Cardiac fibroblast (primary cell): Measurements from ENCODE around the gene ROBO1.

Source experiments
- DNase-seq, 2 donors: peaks; one replicate each; pipeline versions ENCODE4 v3.0.0 to v3.0.0-alpha.2; 2010; ENCODE audit warnings: low read depth in 2 of 2
- H3K4me3 ChIP-seq, 2 donors: replicated peaks in 1 of 2; 1 replicate in 1 of 2; 2 replicates in 1 of 2; pipeline ENCODE4 v1.5.1; 2011; ENCODE audit warnings: low read depth in 2 of 2, low read length in 2 of 2, mild to moderate bottlenecking in 2 of 2, moderate library complexity in 1 of 2
- TF ChIP-seq, protein P1 (sequence below): IDR thresholded peaks from one replicate; pipeline ENCODE4 v1.5.1; 2011; ENCODE audit warnings: low read depth, mild to moderate bottlenecking, low read length, inconsistent platforms

ROBO1 gene

DNA sequence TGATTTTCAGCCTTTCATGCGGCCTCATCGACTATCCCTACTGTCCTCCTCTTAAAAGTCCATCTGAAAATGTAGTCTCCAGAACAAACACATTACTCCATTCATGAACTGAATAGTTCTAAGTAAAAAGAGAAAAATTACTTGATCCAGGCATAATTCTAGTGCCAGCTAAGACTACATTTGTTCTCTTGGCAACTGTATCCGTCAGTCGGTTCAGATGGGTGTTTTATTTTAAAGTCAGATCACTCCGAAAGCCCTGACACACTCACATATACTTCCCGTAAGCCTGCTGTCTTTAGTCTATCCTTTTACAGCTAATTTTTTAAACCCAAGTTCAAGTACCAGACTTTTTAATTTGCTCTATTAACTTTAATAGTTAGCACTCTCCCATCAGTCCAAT is 1102.7 kb downstream of the ROBO1 start:
- TF ChIP-seq, protein P1, sequence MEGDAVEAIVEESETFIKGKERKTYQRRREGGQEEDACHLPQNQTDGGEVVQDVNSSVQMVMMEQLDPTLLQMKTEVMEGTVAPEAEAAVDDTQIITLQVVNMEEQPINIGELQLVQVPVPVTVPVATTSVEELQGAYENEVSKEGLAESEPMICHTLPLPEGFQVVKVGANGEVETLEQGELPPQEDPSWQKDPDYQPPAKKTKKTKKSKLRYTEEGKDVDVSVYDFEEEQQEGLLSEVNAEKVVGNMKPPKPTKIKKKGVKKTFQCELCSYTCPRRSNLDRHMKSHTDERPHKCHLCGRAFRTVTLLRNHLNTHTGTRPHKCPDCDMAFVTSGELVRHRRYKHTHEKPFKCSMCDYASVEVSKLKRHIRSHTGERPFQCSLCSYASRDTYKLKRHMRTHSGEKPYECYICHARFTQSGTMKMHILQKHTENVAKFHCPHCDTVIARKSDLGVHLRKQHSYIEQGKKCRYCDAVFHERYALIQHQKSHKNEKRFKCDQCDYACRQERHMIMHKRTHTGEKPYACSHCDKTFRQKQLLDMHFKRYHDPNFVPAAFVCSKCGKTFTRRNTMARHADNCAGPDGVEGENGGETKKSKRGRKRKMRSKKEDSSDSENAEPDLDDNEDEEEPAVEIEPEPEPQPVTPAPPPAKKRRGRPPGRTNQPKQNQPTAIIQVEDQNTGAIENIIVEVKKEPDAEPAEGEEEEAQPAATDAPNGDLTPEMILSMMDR: no peak
- H3K4me3 ChIP-seq: no peak overlapping the region
- no peak for DNase-seq

DNA sequence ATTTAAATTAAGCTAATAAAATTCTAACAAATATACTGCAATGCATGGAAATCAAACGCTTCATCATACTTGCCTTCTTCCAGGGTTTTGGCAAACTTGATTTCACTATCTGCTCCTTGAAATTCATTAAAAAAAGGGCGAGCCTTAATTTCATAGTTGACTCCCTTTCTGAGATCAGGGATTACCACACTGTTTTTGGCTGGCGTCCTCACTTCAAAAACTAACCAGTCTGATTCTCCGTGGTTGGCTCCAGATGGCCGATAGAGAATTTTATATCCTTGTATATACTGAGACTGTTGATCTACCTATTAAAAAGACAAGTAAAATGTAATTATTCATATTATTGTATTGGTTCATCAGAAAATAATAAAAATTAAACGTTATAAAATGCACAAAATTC is 1106.8 kb downstream of the ROBO1 start:
- peak in 1 of 2 donors; percentile 43 for DNase-seq
- TF ChIP-seq, protein P1: no peak
- no peak overlapping the region for H3K4me3 ChIP-seq

DNA sequence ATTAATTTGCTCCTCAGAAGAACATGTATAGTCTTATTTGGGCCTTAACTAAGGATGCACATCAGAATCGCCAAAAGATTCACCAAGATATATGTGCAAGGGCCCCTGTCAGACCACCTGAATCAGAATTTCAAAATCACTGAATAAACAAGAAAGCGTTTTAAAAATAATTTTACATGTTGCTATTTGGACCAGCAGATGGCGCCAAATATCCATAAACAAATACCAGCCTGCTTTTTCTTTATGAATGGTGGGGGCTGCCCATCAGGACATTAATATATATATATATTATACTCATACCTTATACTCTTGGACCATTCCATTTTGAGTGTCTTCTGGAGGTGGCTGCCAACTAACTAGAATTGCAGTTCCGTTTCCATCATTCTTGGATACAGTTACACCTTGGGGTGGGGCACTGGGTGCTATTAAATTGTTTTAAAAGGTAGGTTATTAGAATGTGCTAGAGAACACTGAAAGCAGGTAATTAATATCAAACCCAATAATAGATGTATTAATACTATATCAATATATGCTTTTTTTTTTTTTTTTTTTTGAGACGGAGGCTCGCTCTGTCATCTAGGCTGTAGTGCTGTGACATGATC is 1108.3 kb downstream of the ROBO1 start:
- DNase-seq: peak; percentile 67 to 76
- H3K4me3 ChIP-seq: no peak overlapping the region
- TF ChIP-seq, protein P1: peak; percentile 38

DNA sequence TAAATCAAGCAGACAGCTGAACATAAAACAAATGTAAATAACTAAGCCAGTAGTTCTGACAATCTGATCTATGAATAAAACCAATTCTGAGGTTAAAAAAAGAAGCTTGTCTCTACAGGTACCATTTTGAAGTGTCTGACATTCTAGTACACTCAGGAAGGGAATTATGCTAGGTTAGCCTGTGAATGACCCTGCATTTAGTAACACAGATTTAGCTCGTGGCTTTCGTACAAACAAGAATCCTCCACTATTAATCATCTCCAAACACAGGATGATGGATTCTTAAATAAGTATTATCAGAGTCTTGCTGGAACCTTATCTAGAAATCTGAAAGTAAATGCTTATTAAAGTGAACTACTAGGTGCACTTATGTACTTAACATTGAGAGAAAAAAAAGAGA is 1120.1 kb downstream of the ROBO1 start:
- peak; percentile 10 to 51 for DNase-seq
- no peak overlapping the region for H3K4me3 ChIP-seq
- TF ChIP-seq, protein P1: no peak

DNA sequence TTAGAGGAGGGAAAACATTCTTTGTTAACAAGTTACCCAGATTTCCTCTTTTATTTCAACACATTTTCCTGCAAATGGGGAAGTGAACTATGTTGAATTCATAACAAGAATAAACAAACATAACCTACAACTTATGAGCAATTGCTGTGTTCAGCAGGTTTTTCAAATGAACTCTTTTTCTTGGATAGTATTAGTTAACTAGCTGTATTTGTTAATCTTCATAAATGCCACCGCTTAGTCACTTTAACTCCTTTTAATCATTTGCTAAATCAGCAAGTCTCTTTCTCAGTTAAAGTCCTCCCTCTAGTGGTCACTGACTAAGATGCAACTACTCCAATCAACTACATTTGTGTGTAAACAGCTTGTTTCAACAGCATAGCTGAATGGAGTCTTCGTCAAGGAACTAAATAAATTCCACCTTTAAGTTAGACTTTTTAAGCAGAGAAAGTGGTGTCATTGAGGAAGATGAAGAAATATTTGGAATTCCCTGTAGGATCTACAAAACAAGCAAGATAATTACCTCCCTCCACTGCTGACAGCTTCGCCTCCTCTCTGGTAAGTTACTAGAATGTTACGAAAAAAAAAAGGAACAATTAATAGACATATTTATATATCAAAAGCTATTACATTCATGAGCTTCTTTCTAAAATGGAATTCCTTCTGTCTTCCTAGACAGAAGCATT is 1122.0 kb downstream of the ROBO1 start:
- TF ChIP-seq, protein P1: peak; percentile 75
- DNase-seq: peak; percentile 86 to 90
- H3K4me3 ChIP-seq: no peak overlapping the region

DNA sequence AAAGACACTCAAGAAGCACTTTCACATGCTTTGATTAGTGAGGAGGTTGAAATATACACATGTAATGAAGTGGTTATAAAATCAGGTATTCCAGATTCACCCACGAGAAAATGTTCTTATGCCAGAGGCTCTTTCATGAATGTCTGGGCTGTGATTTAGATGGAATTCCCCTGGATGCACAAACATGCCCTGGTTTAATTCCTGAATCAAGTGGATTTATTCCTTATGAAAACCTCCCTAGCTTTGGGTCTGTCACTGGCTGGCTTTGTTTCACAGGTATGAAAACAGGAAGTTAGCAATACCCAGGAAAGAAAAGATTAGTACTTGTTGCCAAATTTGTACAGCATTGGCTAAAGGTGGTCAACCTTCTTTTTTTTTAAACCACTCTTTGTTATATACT is 1123.0 kb downstream of the ROBO1 start:
- no peak for DNase-seq
- no peak overlapping the region for H3K4me3 ChIP-seq
- TF ChIP-seq, protein P1: no peak
